Measurements from ENCODE around the gene CMYA5. TPM values are rescaled to one million over a fixed set of nuclear protein-coding genes. Genes with fewer than 3 reads are reported as not detected.
"Not testable (repeated sequence)": the region's sequence is repeated elsewhere in the genome, so short reads cannot be mapped to it uniquely, and the experiment has no call there.

The CMYA5 gene
- total and polyA plus RNA-seq, 9 of the 15 experiments (the other 6 are each of a cell fraction or from before 2014, with no cell fraction given): 0.18 to 1.1 (median 0.32) TPM

DNA sequence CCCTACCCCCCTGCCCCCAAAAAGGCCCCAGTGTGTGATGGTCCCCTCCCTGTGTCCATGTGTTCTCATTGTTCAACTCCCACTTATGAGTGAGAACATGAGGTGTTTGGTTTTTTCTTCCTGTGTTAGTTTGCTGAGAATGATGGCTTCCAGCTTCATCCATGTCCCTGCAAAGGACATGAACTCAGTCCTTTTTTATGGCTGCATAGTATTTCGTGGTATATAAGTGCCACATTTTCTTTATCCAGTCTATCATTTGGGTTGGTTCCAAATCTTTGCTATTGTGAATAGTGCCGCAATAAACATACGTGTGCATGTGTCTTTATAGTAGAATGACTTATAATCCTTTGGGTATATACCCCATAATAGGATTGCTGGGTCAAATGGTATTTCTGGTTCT lies 74.5 kb downstream of the CMYA5 start:
- H3K4me1 ChIP-seq (replicated peaks in 1 of 2; ENCODE audit: control insufficient read depth in 2 of 2, insufficient read depth in 2 of 2, low read length in 2 of 2); H3K27me3 ChIP-seq (ENCODE audit: control insufficient read depth in 2 of 2, insufficient read depth in 2 of 2, low read length in 2 of 2); CTCF ChIA-PET (ENCODE audit: low intra/inter-chr PET ratio); H3K4me3 ChIP-seq; H2AFZ ChIP-seq (ENCODE audit: low read depth, low read length); in situ Hi-C loops (cut with MboI); BruUV-seq (replicated peaks); H3K36me3 ChIP-seq (ENCODE audit: control insufficient read depth, insufficient read depth, low read length); H3K4me2 ChIP-seq (ENCODE audit: insufficient read depth, low read length); H3K79me2 ChIP-seq (ENCODE audit: control insufficient read depth, insufficient read depth, low read length); H4K20me1 ChIP-seq (replicated peaks; ENCODE audit: control insufficient read depth, insufficient read depth, low read length); ATAC-seq; DNase-seq (ENCODE audit: extremely low read depth in 1 of 4, low spot score in 3 of 4); H3K9me1 ChIP-seq (ENCODE audit: control insufficient read depth, insufficient read depth, low read length); H3K9me3 ChIP-seq (replicated peaks; ENCODE audit: control insufficient read depth, insufficient read depth, low read depth, low read length); H3K27ac ChIP-seq (ENCODE audit: extremely low read depth, low read depth, low read length); intact Hi-C loops (cut with micrococcal nuclease); FAIRE-seq; H3K9ac ChIP-seq (ENCODE audit: insufficient read depth in 1 of 2, low read depth in 2 of 2, low read length in 2 of 2): not testable (repeated sequence)
- TF ChIP-seq ZNF146 (CRISPR knock-in tag; IDR thresholded peaks at IDR 0.05; ENCODE audit: unreplicated experiment): peak; percentile 56
- 8% methylated on average over 3 of the region's 3 CpGs for WGBS (ENCODE audit: insufficient coverage, low coverage, missing lambda C conversion rate)
- POLR2A ChIA-PET: interaction anchor here (1.5 kb wide), 1 partner anchor 12 kb away, joined by 7 read pairs; no protein-coding TSS in a partner anchor

DNA sequence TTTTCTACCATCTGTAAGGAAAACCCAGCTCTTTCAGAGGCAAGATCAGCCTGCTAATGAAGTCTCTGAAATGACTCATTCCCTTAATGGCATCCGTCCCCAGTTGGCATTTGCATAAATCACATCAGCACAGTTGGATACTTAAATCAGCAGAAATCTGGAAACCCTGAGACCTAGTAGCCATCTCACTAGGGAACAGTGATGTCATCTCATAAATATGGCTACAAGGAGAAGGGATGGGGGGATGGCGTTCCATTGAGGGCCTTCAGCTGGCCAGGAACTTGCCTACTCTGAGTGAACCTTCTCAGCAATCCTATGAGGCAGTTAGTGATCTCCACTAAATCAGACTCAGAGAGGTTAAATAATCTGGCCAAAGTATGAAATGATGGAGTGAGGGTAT lies 81.8 kb downstream of the CMYA5 start:
- Histone ChIP-seq H4K20me1 (replicated peaks; ENCODE audit: control insufficient read depth, insufficient read depth, low read length) (no peaks in the 10 kb centered on the region), H3K27ac (ENCODE audit: extremely low read depth, low read depth, low read length) (no peak overlapping the region), H3K4me2 (ENCODE audit: insufficient read depth, low read length) (no peak overlapping the region), H3K79me2 (ENCODE audit: control insufficient read depth, insufficient read depth, low read length) (no peaks in the 10 kb centered on the region), H3K36me3 (ENCODE audit: control insufficient read depth, insufficient read depth, low read length) (no peaks in the 10 kb centered on the region), H3K9ac (ENCODE audit: insufficient read depth in 1 of 2, low read depth in 2 of 2, low read length in 2 of 2) (no peak overlapping the region), H3K4me3 (no peak overlapping the region), H3K4me1 (replicated peaks in 1 of 2; ENCODE audit: control insufficient read depth in 2 of 2, insufficient read depth in 2 of 2, low read length in 2 of 2) (peaks cover 0 to 2% of the 10 kb centered on the region in 2 experiments; a peak in 1 of 5 replicates), H3K27me3 (ENCODE audit: control insufficient read depth in 2 of 2, insufficient read depth in 2 of 2, low read length in 2 of 2) (no peaks in the 10 kb centered on the region), H3K9me3 (replicated peaks; ENCODE audit: control insufficient read depth, insufficient read depth, low read depth, low read length) (0 out of 2 replicates have a peak, but pooled peaks cover 6% of the 10 kb centered on the region), H3K9me1 (ENCODE audit: control insufficient read depth, insufficient read depth, low read length) (no peaks in the 10 kb centered on the region), H2AFZ (ENCODE audit: low read depth, low read length) (no peak overlapping the region)
- WGBS (ENCODE audit: insufficient coverage, low coverage, missing lambda C conversion rate): 0% methylated on average over 2 of the region's 2 CpGs
- TF ChIP-seq TFE3 (CRISPR knock-in tag; IDR thresholded peaks at IDR 0.05) (no peak), MAFK (IDR thresholded peaks at IDR 0.05; ENCODE audit: low read length) (no peak), ATF3 (IDR thresholded peaks at IDR 0.05) (peak; percentile 42), ATF3 (CRISPR knock-in tag; conservative IDR thresholded peaks at IDR 0.05) (no peak)
- FAIRE-seq (no peak), ATAC-seq (no peak), DNase-seq (ENCODE audit: extremely low read depth in 1 of 4, low spot score in 3 of 4) (no peak)
- intact Hi-C loops (cut with micrococcal nuclease): loop anchor here (5.0 kb wide), 1 partner anchor 74 kb away; no protein-coding TSS in a partner anchor
- ChIA-PET CTCF (ENCODE audit: low intra/inter-chr PET ratio) (no interaction called here), POLR2A (no interaction called here)
- BruUV-seq (replicated peaks): no TSS peak
- in situ Hi-C loops (cut with MboI): no loop called here

Data from K562 (cell line).